ENCODE measurements around the gene MITD1. TPM values are rescaled to one million over a fixed set of nuclear protein-coding genes. Genes with fewer than 3 reads are reported as not detected.

MITD1 gene
- total and polyA plus RNA-seq, 2 of the 13 experiments (the other 11 are each of a cell fraction or from before 2014, with no cell fraction given): 17.8 to 43.7 TPM

DNA sequence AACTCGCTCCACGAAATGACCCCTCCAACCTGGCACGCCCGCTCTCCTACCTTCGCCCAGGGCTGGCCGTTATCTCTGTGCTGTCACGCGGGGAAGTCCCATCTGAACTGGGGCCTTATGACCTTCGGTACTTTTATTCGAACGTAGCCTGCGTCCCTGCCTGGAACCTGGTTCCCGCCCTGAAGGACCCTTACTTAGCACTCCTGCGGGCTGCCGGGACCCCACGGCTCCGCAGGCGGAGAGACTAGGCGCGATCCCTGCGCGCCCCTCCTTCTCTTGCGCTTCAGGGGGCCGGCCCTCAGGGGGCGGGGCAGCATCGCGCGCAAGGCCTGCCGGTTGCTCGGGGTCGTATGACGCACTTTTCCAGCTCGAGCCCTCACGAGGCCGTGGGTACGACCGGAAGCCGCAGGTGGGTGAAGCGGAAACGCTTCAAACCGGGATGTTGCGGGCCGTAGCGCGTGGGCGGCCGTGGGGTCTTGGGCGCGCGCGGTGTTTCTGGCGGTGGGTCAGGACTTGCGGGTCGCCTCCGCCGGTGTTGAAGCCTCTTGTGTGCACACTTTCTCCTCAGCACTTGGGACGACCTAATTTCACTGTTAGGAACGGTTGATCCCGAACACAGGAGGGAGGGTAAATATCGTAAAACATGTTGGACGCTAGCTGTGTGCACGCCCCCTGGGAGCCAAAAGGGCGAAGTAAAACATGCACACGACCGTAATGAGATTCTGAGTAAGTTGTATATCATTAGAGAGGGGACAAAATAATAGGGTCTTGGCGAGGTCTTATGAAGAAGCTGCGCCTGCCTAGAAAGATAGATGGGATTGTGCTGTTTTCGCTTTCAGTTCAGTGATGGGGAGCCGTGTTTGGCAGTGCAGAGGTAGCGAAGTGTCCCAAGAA is 26.0 kb downstream of the MITD1 start, which contains the start of the genes LIPT1 and TSGA10 (continued):
- peak; percentile 96 for TF ChIP-seq ZNF691 (CRISPR knock-in tag; IDR thresholded peaks at IDR 0.05; ENCODE audit: borderline replicate concordance, low read depth)
- peak; percentile 75; the same call in 1 of the 2 replicates for TF ChIP-seq RERE (CRISPR knock-in tag; IDR thresholded peaks at IDR 0.05; ENCODE audit: low read depth)
- peak; percentile 92 for TF ChIP-seq MEF2D (CRISPR knock-in tag; IDR thresholded peaks at IDR 0.05)
- TF ChIP-seq, protein P1, sequence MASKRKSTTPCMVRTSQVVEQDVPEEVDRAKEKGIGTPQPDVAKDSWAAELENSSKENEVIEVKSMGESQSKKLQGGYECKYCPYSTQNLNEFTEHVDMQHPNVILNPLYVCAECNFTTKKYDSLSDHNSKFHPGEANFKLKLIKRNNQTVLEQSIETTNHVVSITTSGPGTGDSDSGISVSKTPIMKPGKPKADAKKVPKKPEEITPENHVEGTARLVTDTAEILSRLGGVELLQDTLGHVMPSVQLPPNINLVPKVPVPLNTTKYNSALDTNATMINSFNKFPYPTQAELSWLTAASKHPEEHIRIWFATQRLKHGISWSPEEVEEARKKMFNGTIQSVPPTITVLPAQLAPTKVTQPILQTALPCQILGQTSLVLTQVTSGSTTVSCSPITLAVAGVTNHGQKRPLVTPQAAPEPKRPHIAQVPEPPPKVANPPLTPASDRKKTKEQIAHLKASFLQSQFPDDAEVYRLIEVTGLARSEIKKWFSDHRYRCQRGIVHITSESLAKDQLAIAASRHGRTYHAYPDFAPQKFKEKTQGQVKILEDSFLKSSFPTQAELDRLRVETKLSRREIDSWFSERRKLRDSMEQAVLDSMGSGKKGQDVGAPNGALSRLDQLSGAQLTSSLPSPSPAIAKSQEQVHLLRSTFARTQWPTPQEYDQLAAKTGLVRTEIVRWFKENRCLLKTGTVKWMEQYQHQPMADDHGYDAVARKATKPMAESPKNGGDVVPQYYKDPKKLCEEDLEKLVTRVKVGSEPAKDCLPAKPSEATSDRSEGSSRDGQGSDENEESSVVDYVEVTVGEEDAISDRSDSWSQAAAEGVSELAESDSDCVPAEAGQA (IDR thresholded peaks at IDR 0.05; ENCODE audit: low read depth): peak; percentile 92
- TF ChIP-seq, protein P1 (CRISPR knock-in tag; IDR thresholded peaks at IDR 0.05; ENCODE audit: borderline replicate concordance): peak; percentile 84; the same call in 1 of the 2 replicates
- TF ChIP-seq ZNF562 (CRISPR knock-in tag; IDR thresholded peaks at IDR 0.05; ENCODE audit: borderline replicate concordance): no peak
- TF ChIP-seq ZEB1 (IDR thresholded peaks at IDR 0.05; ENCODE audit: insufficient replicate concordance, low read depth): peak; percentile 89
- no peak for TF ChIP-seq ZNF282 (IDR thresholded peaks at IDR 0.05; ENCODE audit: partially characterized antibody)
- no peak for TF ChIP-seq ZNF180 (CRISPR knock-in tag; IDR thresholded peaks at IDR 0.05; ENCODE audit: borderline replicate concordance, low read depth)
- no peak for TF ChIP-seq RBAK (CRISPR knock-in tag; IDR thresholded peaks at IDR 0.05)
- no peak for TF ChIP-seq ZNF382 (CRISPR knock-in tag; IDR thresholded peaks at IDR 0.05; ENCODE audit: borderline replicate concordance)
- TF ChIP-seq, protein P2, sequence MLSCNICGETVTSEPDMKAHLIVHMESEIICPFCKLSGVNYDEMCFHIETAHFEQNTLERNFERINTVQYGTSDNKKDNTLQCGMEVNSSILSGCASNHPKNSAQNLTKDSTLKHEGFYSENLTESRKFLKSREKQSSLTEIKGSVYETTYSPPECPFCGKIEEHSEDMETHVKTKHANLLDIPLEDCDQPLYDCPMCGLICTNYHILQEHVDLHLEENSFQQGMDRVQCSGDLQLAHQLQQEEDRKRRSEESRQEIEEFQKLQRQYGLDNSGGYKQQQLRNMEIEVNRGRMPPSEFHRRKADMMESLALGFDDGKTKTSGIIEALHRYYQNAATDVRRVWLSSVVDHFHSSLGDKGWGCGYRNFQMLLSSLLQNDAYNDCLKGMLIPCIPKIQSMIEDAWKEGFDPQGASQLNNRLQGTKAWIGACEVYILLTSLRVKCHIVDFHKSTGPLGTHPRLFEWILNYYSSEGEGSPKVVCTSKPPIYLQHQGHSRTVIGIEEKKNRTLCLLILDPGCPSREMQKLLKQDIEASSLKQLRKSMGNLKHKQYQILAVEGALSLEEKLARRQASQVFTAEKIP (CRISPR knock-in tag; IDR thresholded peaks at IDR 0.05; ENCODE audit: borderline replicate concordance): no peak

Measured in HepG2 (cell line).